ENCODE results near the gene PSG7.
"Not testable (repeated sequence)": the region's sequence is repeated elsewhere in the genome, so short reads cannot be mapped to it uniquely, and the experiment has no call there.

Gene PSG7

GRCh38 chr19:42937107-42937506, at the start of gene PSG7:
PSG7 (minus strand) TSS chr19:42937207; CDS start chr19:42937076, 131 bp downstream.
- DNase-seq (ENCODE audit: low read depth in 2 of 2), result not testable (repeated sequence)

- no peak for DNase-seq (ENCODE audit: low read depth in 2 of 2)
Measured at GRCh38 chr19:42985588-42985987, 48.6 kb upstream of the PSG7 start.

GRCh38 chr19:42982111-42982510, 45.1 kb upstream of the PSG7 start:
- not testable (repeated sequence) for DNase-seq (ENCODE audit: low read depth in 2 of 2)

GRCh38 chr19:42971451-42971850, 34.4 kb upstream of the PSG7 start:
- not testable (repeated sequence) for DNase-seq (ENCODE audit: low read depth in 2 of 2)

GRCh38 chr19:42965176-42965575, 28.2 kb upstream of the PSG7 start:
- DNase-seq (ENCODE audit: low read depth in 2 of 2), result no peak

GRCh38 chr19:42961119-42961518, 24.1 kb upstream of the PSG7 start:
- DNase-seq (ENCODE audit: low read depth in 2 of 2), result no peak

GRCh38 chr19:42952126-42952525, 15.1 kb upstream of the PSG7 start:
- DNase-seq (ENCODE audit: low read depth in 2 of 2), result not testable (repeated sequence)

GRCh38 chr19:42951476-42951875, 14.5 kb upstream of the PSG7 start:
- not testable (repeated sequence) for DNase-seq (ENCODE audit: low read depth in 2 of 2)

GRCh38 chr19:42942187-42942789, 5.3 kb upstream of the PSG7 start:
- no peak for DNase-seq (ENCODE audit: low read depth in 2 of 2)

- not testable (repeated sequence) for DNase-seq (ENCODE audit: low read depth in 2 of 2)
Measured at GRCh38 chr19:42934726-42935125, 2.3 kb downstream of the PSG7 start.

- not testable (repeated sequence) for DNase-seq (ENCODE audit: low read depth in 2 of 2)
Measured at GRCh38 chr19:42934183-42934582, 2.8 kb downstream of the PSG7 start.

GRCh38 chr19:42933412-42933811, 3.6 kb downstream of the PSG7 start:
- not testable (repeated sequence) for DNase-seq (ENCODE audit: low read depth in 2 of 2)

- not testable (repeated sequence) for DNase-seq (ENCODE audit: low read depth in 2 of 2)
Measured at GRCh38 chr19:42932485-42933101, 4.4 kb downstream of the PSG7 start.

- DNase-seq (ENCODE audit: low read depth in 2 of 2), result peak; percentile 2 to 7
Measured at GRCh38 chr19:42930214-42930613, 6.8 kb downstream of the PSG7 start.

GRCh38 chr19:42928896-42929295, 8.1 kb downstream of the PSG7 start:
- no peak for DNase-seq (ENCODE audit: low read depth in 2 of 2)

- no peak for DNase-seq (ENCODE audit: low read depth in 2 of 2)
Measured at GRCh38 chr19:42926781-42927180, 10.2 kb downstream of the PSG7 start.

GRCh38 chr19:42923106-42923505, 13.9 kb downstream of the PSG7 start:
- DNase-seq (ENCODE audit: low read depth in 2 of 2), result not testable (repeated sequence)

- DNase-seq (ENCODE audit: low read depth in 2 of 2), result not testable (repeated sequence)
Measured at GRCh38 chr19:42920971-42921370, 16.0 kb downstream of the PSG7 start.

- DNase-seq (ENCODE audit: low read depth in 2 of 2), result no peak
Measured at GRCh38 chr19:42919757-42920079, 17.3 kb downstream of the PSG7 start.

- not testable (repeated sequence) for DNase-seq (ENCODE audit: low read depth in 2 of 2)
Measured at GRCh38 chr19:42919070-42919756, 17.8 kb downstream of the PSG7 start.

- DNase-seq (ENCODE audit: low read depth in 2 of 2), result not testable (repeated sequence)
Measured at GRCh38 chr19:42918377-42919069, 18.5 kb downstream of the PSG7 start.

- not testable (repeated sequence) for DNase-seq (ENCODE audit: low read depth in 2 of 2)
Measured at GRCh38 chr19:42917634-42918033, 19.4 kb downstream of the PSG7 start, which contains the start of gene PSG6. PSG6 (minus strand) TSS chr19:42917894; CDS start chr19:42917792, 102 bp downstream.
